Lung (tissue), 12 donors: ENCODE data around the gene INSRR. TPM values are rescaled to one million over a fixed set of nuclear protein-coding genes. Genes with fewer than 3 reads are reported as not detected.

ENCODE experiments used
- ATAC-seq: fragments of 200-7000 bp; cut with Tn5 transposase; one replicate; pipeline ENCODE4 v1.9.1; 2020; ENCODE audit warnings: moderate number of reproducible peaks; ENCODE audit not compliant: insufficient read depth, low FRiP score
- DNase-seq, 3 donors: peaks; one replicate each; pipeline ENCODE4 v3.0.0-alpha.2; 2013 to 2017
- H3K27ac ChIP-seq, 2 donors: one replicate each; pipeline ENCODE4 v1.5.1; 2013; ENCODE audit warnings: mild to moderate bottlenecking in 2 of 2, moderate library complexity in 2 of 2, control low read depth in 1 of 2, inconsistent platforms in 1 of 2, low read depth in 1 of 2, low read length in 1 of 2
- H3K27me3 ChIP-seq, 3 donors: one replicate each; pipeline ENCODE4 v1.5.1; 2013; ENCODE audit warnings: low read length in 2 of 3; ENCODE audit not compliant: control insufficient read depth in 3 of 3, insufficient read depth in 3 of 3
- H3K36me3 ChIP-seq, 4 donors: one replicate each; pipeline ENCODE4 v1.5.1; 2013; ENCODE audit warnings: low read length in 4 of 4, mild to moderate bottlenecking in 1 of 4, moderate library complexity in 1 of 4; ENCODE audit not compliant: control insufficient read depth in 4 of 4, insufficient read depth in 4 of 4
- H3K4me1 ChIP-seq, 5 donors: one replicate each; pipeline ENCODE4 v1.5.1; 2013; ENCODE audit warnings: low read length in 5 of 5, mild to moderate bottlenecking in 2 of 5, moderate library complexity in 1 of 5; ENCODE audit not compliant: control insufficient read depth in 5 of 5, insufficient read depth in 5 of 5
- H3K4me3 ChIP-seq: one replicate; pipeline ENCODE4 v1.5.1; 2013; ENCODE audit warnings: mild to moderate bottlenecking, control low read depth, moderate library complexity
- H3K9ac ChIP-seq, 2 donors: one replicate each; pipeline ENCODE4 v1.5.1; 2013; ENCODE audit warnings: low read length in 2 of 2, control low read depth in 1 of 2; ENCODE audit not compliant: insufficient read depth in 1 of 2
- H3K9me3 ChIP-seq, 4 donors: one replicate each; pipeline ENCODE4 v1.5.1; 2013; ENCODE audit warnings: low read length in 3 of 4, mild to moderate bottlenecking in 1 of 4, moderate library complexity in 1 of 4; ENCODE audit not compliant: control insufficient read depth in 4 of 4, insufficient read depth in 3 of 4
- WGBS, 2 donors: extraction: QIAGEN DNeasy Blood & Tissue Kit; methylation state at CpG; one replicate each; pipeline ENCODE4 v1.1.7; 2013; 5-methylcytosine and 5-hydroxymethylcytosine counted together
- polyA plus RNA-seq, 2 donors: library from polyadenylated mRNA; stranded (reverse); fragments of 200-250 nt; gene quantifications; one replicate each; pipeline ENCODE4 v1.2.1, GENCODE V29; 2013
- total RNA-seq, 2 donors: library from RNA; depleted of rRNA in 1 of 2; stranded (reverse); fragments of >200 nt in 1 of 2; gene quantifications; one replicate each; pipeline ENCODE4 v1.2.1, GENCODE V29; 2014 to 2021
- TF ChIP-seq, protein P1 (sequence below): IDR thresholded peaks from 2 replicates; pipeline ENCODE4 v1.5.1; 2012; ENCODE audit warnings: mild to moderate bottlenecking; ENCODE audit errors: control extremely low read depth, extremely low read depth
- donor health status: control.
- donor health status: control.
- donor health status: Bipolar disorder and iron deficiency.
- donor health status: healthy.
- donor health status: DM: yes; HTN: yes; CAD: no.

The INSRR gene
- total and polyA plus RNA-seq, 4 donors = not detected

DNA sequence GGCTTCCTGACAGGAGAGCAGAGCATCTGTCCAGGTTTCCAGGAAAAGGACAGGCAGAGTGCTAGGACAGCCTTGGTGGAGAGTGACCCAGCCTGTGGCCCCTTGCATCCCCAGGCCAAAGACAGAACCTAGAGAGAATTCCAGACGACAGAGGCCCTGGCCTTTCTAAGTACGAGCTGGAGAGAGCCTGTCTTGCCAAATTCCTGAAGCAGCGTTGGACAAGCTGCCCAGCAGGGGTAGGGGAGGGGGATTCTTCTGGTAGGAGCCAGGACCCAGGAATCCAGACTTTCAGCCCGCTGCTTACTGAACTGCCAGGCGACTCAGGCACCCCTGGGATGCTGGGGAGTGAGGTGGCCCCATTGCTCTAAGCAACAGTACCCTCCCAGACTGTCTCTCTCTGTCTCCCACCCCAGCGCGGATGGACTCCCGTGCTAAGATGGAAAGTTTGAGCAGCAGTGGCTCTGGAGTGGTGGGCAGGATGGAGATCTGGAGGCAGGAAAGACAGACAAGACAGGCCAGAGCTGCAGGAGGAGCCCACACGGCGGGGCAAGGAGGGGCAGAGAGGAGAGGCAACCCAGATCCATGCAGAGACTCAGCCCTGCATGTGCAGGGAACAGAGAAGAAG is 25.8 kb upstream of the INSRR start:
- WGBS, 2 donors = 63 to 77% methylated on average over 9 to 10 of the region's 10 CpGs
- ATAC-seq = no peak
- H3K27ac ChIP-seq = no peak overlapping the region
- H3K36me3 ChIP-seq = no peaks in the 10 kb centered on the region
- H3K27me3 ChIP-seq = peaks cover 0 to 3% (median 0%) of the 10 kb centered on the region in 3 donors
- H3K9ac ChIP-seq = no peak overlapping the region
- no peaks in the 10 kb centered on the region for H3K9me3 ChIP-seq
- peaks cover 0 to 27% (median 4%) of the 10 kb centered on the region in 5 donors for H3K4me1 ChIP-seq
- no peak overlapping the region for H3K4me3 ChIP-seq
- TF ChIP-seq, protein P1, sequence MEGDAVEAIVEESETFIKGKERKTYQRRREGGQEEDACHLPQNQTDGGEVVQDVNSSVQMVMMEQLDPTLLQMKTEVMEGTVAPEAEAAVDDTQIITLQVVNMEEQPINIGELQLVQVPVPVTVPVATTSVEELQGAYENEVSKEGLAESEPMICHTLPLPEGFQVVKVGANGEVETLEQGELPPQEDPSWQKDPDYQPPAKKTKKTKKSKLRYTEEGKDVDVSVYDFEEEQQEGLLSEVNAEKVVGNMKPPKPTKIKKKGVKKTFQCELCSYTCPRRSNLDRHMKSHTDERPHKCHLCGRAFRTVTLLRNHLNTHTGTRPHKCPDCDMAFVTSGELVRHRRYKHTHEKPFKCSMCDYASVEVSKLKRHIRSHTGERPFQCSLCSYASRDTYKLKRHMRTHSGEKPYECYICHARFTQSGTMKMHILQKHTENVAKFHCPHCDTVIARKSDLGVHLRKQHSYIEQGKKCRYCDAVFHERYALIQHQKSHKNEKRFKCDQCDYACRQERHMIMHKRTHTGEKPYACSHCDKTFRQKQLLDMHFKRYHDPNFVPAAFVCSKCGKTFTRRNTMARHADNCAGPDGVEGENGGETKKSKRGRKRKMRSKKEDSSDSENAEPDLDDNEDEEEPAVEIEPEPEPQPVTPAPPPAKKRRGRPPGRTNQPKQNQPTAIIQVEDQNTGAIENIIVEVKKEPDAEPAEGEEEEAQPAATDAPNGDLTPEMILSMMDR = no peak
- peak; percentile 55 to 68 (median 57) for DNase-seq

DNA sequence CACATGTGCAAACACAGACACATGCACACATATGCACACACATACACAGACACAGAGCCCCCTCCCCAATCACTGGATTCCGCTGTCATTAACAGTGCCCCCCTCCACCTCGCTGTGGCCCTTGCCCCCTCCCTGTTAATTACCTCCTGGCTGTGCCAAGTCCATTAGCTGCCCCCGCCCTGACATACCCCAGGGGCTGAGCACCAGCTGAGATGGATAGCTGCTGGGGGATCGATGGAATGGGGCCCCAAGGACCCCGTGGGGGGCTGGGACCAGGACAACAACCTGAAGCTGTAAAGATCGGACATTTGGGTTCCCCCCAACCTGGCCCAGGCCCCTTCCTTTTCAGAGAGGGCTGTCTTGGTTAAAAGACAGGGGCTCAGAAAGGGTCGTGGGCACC is 25.0 kb upstream of the INSRR start:
- peaks cover 0 to 27% (median 4%) of the 10 kb centered on the region in 5 donors for H3K4me1 ChIP-seq
- no peaks in the 10 kb centered on the region for H3K36me3 ChIP-seq
- 79 to 82% methylated on average over 7 of the region's 7 CpGs for WGBS, 2 donors
- DNase-seq = no peak
- peaks cover 0 to 6% (median 0%) of the 10 kb centered on the region in 3 donors for H3K27me3 ChIP-seq
- TF ChIP-seq, protein P1 = no peak
- ATAC-seq = no peak
- no peak overlapping the region for H3K27ac ChIP-seq
- no peak overlapping the region for H3K9ac ChIP-seq
- H3K9me3 ChIP-seq = no peaks in the 10 kb centered on the region
- no peak overlapping the region for H3K4me3 ChIP-seq

DNA sequence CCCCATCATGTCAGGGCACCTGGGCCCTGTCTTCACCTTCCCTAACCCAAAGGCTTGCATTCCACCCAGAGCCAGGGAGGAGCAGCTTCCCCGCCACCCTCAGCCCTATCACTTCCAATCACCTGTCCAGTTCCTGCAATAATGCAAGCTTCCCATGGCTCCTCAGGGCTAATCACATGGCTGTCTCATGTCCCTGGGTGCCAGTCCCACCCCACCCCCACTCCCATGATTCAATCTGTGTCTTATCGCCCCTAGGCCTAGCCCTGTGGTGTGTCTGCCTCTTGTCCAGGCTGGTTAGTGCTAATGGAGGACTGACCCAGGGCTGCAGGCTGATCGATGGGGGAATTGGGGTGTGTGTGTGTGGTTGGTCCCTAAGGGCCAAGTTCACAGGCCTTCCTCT is 23.6 kb upstream of the INSRR start:
- no peaks in the 10 kb centered on the region for H3K36me3 ChIP-seq
- no peak overlapping the region for H3K9ac ChIP-seq
- ATAC-seq (no peak), DNase-seq (no peak)
- peaks cover 0 to 23% (median 4%) of the 10 kb centered on the region in 5 donors for H3K4me1 ChIP-seq
- H3K4me3 ChIP-seq = no peak overlapping the region
- no peaks in the 10 kb centered on the region for H3K9me3 ChIP-seq
- WGBS, 2 donors = 83 to 85% methylated on average over 3 of the region's 3 CpGs
- TF ChIP-seq, protein P1 = no peak
- peaks cover 0 to 8% (median 0%) of the 10 kb centered on the region in 3 donors for H3K27me3 ChIP-seq
- H3K27ac ChIP-seq = no peak overlapping the region

DNA sequence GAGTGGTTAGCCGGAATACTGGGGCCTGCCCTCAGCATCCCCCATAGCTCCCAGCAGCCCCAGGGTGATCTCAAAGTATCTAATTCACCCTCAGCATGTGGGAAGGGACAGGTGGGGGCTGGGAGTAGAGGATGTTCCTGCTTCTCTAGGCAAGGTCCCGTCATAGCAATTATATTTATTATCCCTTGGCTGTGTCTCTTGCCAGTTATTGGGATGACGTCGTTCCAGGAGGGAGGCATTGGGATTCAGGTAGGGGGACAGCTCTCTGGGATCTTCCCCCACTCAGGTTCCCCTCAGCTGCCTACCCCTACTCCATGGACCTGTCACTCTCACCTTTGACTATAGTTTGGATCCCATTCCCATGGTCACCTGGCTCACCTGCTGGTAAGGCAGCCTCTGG is 22.7 kb upstream of the INSRR start:
- Histone ChIP-seq H3K4me3 (no peak overlapping the region), H3K27me3 (peaks cover 0 to 8% (median 0%) of the 10 kb centered on the region in 3 donors), H3K9me3 (no peaks in the 10 kb centered on the region), H3K9ac (no peak overlapping the region), H3K36me3 (no peaks in the 10 kb centered on the region), H3K27ac (no peak overlapping the region), H3K4me1 (peaks cover 0 to 19% (median under 1%) of the 10 kb centered on the region in 5 donors)
- WGBS, 2 donors = 80 to 84% methylated on average over 4 of the region's 4 CpGs
- no peak for DNase-seq
- TF ChIP-seq, protein P1 = no peak
- ATAC-seq = no peak
